T-helper 2 cell (primary cell): ENCODE data around the gene LIPC.

Source experiments
- DNase-seq, 5 experiments: peaks; one replicate each; pipeline versions ENCODE4 v3.0.0 to v3.0.0-alpha.2; 2012 to 2022

LIPC gene

DNA sequence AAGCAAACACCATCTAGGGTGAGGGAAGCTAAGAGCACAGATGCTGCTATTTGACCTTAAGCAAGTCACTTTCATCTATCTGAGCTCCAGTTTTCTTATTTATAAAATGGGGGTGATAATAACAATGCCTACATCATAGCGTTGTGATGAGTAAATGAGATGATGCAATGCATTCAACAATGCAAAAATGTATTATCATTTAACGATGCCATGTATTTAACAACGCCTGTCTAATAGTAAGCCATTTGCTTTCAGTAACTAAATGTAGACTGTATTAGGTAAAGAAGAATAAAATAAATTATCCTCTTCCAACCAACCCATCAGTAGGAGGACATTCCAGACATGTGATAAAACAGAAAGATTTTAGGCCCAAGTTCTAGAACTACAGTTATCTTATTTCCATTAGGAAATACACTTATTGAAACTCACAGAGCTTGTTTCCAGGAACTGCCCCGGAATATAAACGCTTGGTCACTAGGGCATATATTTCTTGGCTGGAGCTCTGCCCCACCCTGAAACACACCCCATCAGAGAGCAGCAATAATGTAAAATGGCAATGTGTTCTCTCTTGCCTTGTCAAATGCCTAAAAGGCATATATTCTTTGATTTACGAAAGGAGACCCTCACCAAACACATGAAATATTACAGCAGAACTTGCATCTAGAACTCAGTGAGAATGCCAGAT lies 128.3 kb downstream of the LIPC start:
- no peak for DNase-seq

DNA sequence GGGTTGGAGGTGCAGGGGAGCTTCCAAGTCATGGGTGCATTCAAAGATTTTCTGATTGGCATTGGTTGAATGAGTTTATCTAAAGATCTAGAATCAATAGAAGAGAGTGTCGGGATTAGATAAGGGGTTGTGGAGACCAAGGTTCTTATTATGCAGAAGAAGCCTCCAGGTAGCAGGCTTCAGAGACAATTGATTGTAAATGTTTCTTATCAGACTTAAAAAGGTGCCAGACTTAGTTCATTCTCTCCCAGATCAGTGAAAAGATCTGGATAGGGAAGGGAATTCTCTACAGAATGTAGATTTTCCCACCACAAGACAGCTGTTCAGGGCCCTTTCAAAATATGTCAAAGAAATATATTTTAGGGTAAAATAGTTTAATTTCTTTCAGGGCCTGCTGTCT lies 129.5 kb downstream of the LIPC start:
- no peak for DNase-seq

DNA sequence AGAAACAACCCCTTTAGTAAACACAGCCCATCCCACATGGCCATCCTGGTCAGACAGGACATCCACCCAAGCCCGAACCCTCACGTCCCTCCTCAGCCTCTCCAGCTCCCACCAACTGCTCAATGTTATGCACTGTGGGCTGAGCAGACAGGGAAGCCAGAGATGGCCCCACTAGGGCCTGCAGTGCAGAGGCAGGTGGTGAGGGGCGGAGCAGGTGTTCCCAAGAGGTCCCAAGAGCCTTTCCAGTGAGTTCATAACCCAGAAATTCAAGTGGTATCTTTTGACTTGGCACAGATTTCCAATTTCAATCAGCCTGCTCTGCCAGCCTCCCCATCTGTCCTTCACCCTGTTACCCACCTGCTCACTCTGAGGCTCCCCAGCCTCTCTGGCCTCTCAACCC lies 130.3 kb downstream of the LIPC start:
- DNase-seq: no peak

DNA sequence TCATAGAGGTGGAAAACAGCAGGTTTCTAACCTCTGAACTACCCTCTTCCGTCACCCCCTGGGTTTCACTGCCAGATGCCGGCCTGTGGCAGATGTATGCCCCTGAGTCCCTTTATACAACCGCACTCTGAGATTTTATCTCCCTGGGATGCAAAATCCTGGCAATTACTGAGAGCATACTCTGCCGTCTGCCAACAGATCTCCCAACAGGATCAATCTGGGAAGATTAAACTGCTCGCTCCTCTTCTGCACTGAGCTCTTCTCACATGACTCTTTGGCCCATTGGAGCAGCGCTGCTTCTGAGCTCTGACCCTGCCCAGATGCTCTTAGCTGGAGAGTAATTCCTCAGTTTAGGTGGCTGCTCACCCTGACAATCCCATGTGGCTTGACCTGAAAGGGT lies 133.2 kb downstream of the LIPC start:
- no peak for DNase-seq

DNA sequence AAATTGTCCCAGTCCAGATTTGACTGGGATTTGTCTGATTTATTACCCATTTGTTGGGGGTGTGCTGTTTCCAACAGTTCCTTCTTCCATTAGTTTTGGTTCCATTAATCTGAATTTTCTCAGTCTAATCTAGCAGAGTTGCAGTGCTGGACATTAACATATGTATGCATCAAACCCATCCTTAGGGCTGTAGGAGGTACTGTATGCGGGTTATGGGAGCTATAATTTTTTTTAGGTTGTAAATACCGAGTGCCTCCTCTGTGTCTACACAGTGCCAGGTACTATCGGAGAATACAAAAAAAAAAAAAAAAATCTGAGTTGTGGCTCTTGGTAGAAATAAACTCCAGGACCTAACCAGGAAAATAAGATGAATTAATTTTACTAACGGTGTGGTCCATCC lies 133.8 kb downstream of the LIPC start:
- DNase-seq: no peak

DNA sequence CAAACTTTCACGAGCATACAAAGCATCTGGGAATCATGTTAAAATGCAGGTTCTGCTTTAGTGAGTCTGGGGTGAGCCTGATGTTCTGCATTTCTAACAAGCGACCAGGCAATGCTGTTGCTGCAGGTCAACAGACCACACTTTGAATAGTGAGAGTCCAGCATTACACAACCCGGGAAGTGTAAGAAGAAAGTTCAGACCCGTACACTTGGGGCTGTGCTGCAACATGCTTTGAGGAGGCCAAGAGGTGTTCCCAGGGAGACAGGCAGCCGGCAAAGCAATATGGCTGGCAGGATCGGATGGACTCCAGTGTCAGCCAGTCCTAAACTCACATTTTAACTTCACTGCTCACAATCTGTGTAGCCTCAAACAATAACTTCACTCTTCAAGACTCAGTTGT lies 134.2 kb downstream of the LIPC start:
- no peak for DNase-seq

DNA sequence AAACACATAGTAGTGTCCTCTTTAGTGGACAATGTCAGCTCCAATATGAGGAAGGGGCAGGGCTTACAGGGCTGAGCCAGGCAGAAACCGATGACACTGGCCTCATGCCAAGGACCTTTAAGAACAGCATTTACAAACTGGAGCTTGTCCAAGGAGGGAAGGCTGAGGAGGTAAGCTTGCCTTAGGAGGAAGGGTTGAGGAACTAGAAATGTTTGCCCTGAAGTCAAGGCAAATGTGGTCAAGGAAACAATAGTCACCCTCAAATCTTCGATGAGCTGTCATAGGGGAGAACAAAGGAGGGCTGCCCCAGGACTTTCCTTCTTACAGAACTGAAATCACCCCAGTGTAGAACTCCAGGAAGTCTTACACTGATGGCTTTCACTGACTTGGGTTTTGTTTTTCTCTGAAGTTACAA lies 136.4 kb downstream of the LIPC start:
- no peak for DNase-seq

DNA sequence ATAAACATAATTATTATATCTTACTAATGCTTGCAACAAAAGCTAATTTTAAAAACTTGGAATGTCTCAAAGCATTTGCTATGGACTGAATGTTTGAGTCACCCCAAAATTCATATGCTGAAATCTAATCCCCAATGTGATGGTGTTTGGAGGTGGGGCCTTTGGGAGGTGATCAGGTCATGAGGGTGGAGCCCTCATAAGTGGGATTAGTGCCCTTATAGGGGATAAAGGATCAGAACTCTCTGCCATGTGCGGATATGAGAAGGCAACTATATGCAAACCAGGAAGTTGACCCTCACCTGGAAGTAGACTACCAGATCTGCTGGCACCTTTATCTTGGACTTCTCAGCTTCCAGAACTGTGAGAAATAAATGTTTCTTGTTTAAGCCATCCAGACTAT lies 137.7 kb downstream of the LIPC start:
- DNase-seq: no peak

DNA sequence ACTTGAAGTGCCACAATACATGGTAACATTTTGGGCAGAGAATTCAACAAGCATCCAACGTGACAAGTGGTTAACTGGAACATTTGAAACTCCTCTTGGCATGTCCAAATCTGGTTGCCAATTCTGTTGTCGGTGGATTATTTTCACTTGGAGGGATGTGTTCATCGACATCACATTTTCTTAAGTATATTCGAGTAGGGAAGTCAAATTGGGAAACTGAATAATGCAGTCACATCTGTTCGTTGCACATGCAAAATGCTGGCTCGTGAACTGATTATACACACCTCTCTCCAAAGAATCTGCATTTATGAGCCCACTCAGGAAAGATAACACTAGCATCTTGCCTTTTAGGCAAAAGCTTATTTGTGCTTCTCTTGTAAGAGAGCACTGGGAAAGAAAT lies 139.7 kb downstream of the LIPC start:
- no peak for DNase-seq

DNA sequence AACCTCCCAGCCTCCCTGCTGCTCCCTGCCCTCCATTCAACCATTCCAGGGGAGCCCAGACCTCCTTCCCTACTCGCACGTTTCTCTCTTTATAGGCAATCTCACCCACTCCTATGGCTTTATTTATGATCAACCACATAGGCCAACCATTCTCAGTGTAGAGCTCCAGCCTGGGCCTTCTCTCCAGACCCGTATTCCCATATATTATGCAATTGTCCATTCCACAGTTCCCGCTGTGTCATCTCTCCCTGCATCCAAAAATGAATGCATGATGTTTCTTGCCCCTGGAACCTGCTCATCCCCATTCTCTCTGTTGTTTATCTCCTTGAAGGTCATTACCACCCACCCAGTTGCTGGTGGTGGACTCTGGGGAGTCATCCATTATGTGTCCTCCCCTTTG lies 140.7 kb downstream of the LIPC start:
- no peak for DNase-seq

DNA sequence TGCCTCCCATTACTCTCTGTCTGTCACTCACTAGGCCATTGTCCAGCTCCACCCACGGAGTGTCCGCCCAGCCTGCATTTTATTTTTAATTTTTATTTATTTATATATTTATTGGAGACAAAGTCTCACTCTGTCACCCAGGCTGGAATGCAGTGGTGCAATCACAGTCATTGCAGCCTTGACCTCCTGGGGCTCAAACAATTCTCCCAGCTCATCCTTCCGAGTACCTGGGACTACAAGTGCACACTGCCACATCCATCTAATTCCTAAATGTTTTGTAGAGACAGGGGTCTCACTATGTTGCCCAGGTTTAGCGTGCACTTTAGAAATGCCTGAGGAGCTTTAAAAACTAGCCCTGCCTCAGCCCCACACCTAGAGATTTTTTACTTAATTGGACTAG lies 141.5 kb downstream of the LIPC start:
- DNase-seq: no peak

DNA sequence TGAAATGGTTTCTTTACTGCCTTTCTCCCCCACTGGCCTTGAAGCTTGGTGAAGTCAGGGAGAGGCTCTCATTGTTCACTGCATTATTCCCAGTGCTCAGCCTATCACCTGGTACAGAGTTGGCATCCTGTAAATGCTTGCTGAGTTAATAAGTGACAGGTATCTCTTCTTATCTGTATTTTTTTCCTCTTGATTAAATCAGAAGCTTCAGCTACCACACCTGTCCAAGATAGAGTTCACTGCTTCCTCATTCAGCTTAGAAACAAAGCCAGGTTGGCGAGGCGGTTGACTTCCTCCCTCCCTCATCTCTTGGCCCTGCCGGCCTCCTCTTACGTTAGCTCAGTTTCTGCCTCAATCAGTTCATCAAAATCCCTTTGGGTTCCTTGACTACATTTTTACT lies 142.8 kb downstream of the LIPC start:
- no peak for DNase-seq

DNA sequence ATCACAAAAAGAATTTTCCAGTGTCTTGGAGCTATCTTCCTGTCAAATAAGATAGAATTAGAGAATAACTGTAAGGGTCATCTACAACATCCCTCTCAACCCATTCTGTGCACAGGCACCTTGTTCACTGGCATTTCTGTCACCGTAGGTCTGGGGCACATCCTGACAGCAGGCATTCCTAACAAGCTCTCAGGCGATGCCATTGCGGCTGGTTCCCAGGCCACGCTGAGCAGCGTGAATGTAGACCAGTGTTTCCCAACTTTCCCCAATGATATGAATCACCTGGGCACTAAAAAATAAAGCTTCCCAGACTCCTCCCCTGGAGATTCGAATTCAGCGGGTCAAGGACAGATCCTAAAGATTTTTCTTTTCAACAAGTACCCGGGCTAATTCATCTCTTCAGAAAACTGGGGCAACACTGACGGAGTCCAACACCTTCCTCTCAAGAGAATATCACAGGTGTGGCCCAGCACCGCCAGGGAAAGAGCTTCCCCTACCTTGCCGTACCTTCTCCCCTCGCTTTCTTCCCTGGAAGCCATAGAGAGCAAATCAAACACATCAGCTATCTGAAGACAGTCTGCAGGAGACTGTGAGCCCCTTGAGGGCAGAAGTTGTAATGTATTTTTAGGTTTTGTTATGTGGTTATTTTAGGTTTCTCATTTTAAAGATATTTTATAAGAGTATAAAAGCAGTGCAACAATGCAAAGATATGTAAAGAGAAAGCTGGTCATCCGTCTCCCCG lies 143.4 kb downstream of the LIPC start:
- no peak for DNase-seq

DNA sequence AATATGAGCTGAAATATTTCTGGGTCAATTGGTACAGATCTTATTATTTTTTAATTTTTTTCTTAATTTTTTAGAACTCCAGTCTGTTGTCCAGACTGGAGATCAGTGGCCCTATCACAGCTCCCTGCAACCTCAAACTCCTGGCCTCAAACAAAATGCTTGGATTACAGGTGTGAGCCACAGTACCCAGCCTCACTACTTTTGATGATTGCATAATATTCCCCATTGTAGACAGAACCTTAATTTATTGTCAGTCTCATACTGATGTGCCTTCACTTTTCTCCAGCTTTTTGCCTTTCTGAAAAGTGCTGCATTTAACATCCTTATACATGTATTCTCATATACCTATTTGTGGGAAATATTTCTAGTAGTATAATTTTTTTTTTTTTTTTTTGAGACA lies 144.9 kb downstream of the LIPC start:
- no peak for DNase-seq

DNA sequence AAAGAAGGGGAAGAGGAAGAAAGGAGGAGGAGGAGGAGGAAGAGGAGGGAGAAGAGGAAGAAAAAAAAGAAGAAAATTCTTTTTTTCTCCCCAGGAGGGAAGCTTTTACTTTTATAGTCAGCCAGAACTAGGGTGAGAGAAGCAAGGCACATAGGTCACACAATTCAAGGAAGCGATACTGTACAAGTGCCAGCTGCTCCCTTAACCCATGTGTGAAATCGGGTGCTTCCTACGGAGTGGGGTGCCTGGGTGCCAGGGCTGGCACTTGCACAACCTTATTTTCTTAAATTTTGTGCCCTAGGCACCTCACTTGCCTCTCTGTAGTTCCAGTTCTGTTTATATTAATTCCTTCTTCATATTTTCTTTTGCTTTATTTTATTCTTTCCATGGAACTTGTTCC lies 150.4 kb downstream of the LIPC start:
- no peak for DNase-seq

DNA sequence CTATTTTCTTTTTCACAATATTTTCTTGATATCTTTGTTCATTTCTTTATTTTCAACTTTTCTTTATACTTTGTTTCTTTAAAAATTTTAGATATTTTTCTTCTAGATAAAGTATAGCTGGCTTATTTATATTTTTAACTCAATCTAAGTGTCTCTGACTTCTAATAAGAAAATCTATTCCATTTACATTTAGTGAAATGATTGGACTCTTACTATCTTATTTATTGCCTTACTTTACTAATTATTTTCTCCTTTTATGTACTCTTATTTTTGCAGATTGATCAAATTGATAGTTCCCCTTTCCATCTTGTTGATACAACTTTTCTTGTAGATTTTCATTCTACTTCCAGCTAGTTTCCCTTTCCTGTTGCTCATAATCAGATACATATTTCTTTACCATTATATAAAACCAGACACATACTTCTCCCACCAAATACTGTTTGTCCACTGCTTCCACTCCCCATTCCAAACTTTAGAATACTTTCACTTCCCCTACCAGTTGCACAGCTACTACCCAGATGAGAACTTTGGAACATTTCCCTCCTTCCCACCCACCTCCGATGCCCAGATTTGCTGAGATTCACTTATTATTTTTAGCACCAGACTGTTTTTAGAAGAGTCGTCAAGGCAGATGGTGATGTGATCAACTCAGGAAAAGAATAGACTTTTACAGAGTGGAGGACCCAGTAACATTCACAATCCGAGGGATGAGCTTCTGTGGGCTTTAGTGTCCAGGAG lies 151.5 kb downstream of the LIPC start:
- no peak for DNase-seq

DNA sequence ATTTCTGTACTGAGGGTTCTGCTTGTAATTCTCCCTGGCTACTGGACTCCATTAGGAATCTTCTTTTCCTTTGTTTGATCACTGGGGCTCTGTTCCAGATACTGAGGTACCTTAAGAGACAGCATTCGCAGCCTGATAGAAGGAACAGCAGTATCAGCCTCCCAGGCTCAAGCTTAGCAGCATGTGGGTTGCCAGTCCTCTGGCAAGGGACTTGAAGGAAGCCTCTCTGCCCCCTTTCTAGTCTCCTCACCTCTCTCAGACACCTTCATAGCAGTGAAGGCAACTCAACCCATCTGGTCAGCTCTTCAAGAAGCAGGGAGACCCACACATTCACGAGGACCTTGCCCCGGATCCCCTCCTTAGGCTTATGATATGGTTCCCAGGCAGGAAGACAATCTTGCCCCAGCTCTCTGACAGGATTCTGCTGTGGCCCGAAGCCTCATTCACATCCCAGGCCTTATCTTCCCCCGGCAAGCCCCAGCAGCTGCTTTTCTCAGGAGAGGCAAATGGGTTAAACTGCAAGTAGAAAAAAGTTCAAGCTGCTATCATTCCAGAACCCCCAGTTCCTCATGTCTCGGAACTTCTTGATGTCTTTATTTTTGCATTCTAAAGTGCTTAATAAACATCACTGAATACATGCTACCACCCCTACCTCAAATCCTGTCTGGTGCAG lies 153.1 kb downstream of the LIPC start:
- no peak for DNase-seq

DNA sequence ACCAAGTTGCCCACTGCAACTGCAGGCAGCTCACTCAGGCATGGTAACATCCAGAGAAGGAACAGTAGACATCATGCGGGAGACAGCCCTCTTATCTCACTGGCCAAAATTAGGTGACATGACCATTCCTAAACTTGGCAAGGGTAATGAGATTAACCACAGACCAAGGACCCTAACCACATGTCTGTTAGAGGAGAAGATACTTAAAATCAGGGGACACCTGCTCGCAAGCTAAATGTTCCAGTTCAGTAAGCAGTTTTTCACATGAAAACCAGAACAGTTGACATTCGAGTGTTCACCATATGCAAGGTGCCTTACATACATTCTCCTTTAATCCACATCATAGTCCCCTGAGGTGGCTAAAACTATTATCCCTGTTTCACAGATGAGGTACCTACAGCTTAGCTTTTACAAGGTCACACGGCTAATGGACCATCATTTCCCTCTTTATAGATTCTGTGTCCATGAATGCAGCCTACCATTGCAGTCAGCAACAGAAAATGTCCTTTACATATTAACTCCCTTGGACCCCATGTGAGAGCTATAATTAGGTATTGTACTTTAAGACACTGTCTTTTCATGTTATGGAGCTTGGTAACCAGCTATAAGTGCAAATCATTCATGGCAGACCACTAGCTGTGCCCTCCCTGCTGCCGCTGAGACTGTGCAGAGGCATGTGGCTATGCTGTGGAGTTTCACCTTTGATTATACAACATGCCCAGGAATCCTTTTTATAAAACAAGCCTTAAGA lies 154.1 kb downstream of the LIPC start:
- DNase-seq: no peak

DNA sequence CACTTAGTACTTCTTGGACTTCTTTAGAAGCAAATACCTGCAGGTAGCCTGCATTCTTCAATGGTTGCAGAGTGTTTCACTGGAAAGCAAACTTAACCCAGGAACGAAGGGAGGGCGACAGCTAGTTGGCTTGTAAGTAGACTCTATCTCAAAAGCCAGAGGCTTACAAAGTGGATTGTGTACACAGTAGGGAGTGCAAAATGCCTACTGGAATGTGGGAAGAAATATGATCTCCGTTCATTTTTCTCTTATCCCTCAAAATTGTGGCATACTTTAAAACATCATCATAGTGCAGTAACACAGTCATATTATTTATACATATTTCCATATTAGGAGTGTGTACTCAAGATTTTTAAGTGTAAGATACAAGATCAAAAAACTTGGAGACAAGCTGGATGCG lies 155.7 kb downstream of the LIPC start:
- no peak for DNase-seq

DNA sequence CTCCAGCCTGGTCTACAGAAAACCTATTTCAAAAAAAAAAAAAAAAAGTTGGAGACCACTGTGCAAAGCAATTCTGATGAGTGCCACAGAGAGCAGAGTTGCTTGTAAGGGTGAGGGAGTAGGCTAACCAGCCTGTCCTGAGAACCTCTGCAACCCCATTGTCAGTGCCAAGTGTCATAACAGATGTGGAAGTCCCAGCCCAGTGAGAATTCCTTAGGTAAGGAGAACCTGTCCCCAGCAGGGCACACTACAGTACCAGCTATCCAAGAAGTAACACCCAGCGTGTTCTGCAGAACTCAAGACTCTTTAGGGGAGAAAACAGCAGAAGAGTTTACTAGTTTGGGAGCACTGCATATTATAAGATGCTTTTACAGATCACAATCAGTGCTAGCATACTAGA lies 156.3 kb downstream of the LIPC start:
- no peak for DNase-seq

DNA sequence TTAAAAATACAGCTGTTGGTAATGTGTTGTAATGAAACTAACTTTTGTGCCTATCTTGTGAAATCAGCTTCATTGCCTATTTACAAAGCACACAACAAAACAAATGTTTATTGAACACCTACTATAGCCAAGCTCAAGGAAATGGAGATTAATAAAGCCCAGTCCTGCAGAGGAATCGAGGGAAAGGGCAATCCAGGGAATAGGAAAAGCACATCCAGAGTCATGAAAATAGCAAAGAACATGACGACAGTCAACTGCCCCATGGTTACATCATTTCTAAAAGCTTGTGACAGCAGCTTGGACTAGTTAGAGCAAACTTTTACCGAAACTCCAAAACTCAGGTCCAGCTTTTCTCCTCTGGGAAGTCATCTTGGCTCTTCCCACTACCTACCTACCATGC lies 157.3 kb downstream of the LIPC start:
- DNase-seq: no peak

DNA sequence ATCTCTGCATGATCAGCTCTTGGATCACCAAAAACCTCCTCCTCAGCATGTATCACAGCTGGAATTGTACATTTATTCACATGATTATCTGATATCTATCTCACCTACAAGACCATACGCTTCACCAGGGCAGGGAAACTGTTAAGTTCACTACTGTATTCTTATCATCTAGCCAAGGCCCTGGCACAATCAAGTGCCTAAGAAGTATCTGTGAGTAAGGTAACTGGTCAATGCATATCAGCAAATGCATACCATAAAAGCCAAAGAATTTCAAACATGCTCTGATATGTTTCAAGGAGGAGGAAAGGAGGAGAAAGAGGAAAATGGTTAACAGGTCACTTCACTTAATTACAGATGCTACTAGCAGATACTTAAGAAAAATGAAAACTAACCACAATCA lies 158.4 kb downstream of the LIPC start:
- no peak for DNase-seq

DNA sequence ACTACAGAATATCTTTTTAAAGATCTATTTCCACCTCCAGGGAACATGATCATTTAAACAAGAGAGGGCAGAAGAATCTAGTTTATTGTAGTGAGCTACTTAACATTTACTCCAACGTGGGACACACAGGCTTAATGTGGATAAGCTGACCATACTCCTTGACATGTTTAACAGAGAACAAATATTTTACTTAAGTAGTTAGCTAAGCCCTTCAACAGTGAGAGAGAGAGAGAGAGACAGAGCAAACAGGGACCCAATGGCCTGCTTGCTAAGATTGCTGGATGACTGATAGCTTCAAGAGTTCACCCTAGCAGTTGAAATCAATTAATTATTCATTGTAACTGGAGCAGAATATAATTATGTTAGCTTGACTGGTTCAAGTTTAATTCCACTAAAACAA lies 159.1 kb downstream of the LIPC start:
- DNase-seq: no peak
